Measurements from ENCODE around the gene ADARB2.

DNA sequence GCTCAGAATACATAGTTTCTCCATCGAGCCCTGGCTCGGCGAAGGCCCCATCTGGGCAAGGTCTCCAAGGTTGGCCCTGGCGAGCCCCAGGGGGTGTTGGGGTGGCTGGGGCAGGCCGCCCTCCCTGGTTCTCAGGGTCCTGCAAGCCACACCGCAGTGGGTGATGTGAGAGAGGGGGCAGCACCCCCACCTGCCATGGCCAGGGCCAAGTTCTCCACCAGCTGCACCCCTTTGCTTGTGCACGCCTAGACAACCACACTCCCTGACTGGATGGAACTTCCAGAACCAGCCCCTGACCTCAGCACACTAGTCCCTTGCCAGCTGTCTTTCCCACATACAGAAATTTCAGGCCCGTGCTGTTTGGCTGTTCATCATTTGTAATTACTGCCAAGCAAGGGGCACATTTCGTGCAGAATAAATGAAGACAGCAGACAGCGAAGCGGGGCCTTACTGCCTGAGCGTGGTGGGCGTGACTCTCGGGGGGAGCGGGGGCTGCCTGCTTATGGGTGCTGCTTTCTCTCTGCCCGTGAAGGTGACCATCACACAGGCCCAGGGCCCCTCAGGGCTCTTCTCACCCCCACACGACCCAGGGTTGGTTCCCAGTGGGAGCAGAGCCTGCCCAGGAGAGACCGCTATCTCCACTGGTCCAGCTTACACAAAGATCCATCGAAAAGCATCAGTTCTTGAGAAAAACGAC lies 85.9 kb downstream of the ADARB2 start:
- TF ChIP-seq SIN3A (IDR thresholded peaks at IDR 0.05; ENCODE audit: borderline replicate concordance, low read depth, low read length) (no peak), RXRA (IDR thresholded peaks at IDR 0.05; ENCODE audit: borderline replicate concordance, low read depth) (no peak), RAD21 (IDR thresholded peaks at IDR 0.05; ENCODE audit: low read length) (no peak), RFX5 (IDR thresholded peaks at IDR 0.05; ENCODE audit: low read length) (no peak)
- TF ChIP-seq, protein P1, sequence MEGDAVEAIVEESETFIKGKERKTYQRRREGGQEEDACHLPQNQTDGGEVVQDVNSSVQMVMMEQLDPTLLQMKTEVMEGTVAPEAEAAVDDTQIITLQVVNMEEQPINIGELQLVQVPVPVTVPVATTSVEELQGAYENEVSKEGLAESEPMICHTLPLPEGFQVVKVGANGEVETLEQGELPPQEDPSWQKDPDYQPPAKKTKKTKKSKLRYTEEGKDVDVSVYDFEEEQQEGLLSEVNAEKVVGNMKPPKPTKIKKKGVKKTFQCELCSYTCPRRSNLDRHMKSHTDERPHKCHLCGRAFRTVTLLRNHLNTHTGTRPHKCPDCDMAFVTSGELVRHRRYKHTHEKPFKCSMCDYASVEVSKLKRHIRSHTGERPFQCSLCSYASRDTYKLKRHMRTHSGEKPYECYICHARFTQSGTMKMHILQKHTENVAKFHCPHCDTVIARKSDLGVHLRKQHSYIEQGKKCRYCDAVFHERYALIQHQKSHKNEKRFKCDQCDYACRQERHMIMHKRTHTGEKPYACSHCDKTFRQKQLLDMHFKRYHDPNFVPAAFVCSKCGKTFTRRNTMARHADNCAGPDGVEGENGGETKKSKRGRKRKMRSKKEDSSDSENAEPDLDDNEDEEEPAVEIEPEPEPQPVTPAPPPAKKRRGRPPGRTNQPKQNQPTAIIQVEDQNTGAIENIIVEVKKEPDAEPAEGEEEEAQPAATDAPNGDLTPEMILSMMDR (IDR thresholded peaks at IDR 0.05), result no peak
- TF ChIP-seq, protein P2, sequence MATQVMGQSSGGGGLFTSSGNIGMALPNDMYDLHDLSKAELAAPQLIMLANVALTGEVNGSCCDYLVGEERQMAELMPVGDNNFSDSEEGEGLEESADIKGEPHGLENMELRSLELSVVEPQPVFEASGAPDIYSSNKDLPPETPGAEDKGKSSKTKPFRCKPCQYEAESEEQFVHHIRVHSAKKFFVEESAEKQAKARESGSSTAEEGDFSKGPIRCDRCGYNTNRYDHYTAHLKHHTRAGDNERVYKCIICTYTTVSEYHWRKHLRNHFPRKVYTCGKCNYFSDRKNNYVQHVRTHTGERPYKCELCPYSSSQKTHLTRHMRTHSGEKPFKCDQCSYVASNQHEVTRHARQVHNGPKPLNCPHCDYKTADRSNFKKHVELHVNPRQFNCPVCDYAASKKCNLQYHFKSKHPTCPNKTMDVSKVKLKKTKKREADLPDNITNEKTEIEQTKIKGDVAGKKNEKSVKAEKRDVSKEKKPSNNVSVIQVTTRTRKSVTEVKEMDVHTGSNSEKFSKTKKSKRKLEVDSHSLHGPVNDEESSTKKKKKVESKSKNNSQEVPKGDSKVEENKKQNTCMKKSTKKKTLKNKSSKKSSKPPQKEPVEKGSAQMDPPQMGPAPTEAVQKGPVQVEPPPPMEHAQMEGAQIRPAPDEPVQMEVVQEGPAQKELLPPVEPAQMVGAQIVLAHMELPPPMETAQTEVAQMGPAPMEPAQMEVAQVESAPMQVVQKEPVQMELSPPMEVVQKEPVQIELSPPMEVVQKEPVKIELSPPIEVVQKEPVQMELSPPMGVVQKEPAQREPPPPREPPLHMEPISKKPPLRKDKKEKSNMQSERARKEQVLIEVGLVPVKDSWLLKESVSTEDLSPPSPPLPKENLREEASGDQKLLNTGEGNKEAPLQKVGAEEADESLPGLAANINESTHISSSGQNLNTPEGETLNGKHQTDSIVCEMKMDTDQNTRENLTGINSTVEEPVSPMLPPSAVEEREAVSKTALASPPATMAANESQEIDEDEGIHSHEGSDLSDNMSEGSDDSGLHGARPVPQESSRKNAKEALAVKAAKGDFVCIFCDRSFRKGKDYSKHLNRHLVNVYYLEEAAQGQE (IDR thresholded peaks at IDR 0.05; ENCODE audit: low read depth, low read length), result no peak
